Hindlimb muscle (tissue), 1 donor: ENCODE data around the gene PLCD4. TPM values are rescaled to one million over a fixed set of nuclear protein-coding genes. Genes with fewer than 3 reads are reported as not detected.

Experiments
- DNase-seq: peaks from one replicate; pipeline ENCODE4 v3.0.0-alpha.2; 2013
- polyA plus RNA-seq: library from polyadenylated mRNA; unstranded; fragments of 120-200 nt; gene quantifications from one replicate; pipeline ENCODE4 v1.2.1, GENCODE V29; 2013; ENCODE audit not compliant: insufficient read length

The PLCD4 gene
- 61.5 TPM for polyA plus RNA-seq

DNA sequence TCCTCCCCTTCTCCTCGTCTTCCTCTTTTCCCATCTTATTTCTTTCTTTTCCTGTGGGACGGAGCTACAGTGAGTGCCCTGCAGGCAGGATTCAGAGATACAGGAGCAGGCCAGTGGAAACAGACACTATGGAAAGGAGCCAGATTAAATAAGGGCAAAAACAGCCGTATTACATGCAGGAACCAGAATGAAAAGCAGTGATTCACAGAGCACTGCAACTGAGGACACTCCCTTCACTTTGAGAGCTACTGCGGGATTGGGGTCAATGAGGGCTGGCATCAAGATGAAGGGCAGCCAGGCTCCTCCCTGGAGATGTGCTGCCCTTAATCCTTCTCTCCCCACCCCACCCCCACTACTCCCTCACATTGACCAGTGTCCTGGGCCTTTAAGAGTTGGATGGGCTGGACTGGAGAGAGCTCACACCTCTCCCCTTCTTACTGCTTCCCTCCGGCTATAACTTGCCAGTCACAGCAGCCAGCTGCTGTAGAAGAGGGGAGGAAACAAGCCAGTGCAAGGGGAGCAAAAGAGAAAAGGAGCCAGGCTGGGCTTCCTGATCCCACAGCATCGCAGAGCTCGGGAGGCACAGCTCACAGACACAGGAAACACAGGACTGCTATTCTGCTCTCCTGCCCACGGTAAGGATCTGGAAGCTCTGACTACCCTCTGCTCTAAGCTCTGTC lies at the start of gene PLCD4:
TSS of gene PLCD4 (plus strand) at position 464 of the 680 bp plus-strand sequence. CDS start 7,841 bp downstream, outside the sequence.
- DNase-seq = peak; percentile 74

DNA sequence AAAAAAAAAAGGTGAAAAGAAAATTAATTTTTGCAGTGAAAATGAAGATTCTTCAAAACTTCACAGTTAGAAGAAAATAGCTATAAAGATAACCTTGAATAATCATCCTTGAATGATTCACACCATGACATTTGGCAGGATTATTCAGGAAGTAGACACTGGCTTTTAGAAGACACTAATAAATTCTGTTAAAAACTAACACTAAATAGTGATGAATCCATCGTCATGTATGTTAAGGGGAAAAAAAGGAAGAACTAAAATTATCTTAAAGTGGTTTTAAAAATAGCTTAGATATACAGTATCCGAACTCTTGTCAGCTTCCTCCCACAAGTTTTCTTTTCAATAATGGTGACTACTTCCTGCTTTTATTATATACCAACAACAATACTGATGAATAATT lies 49.8 kb upstream of the PLCD4 start:
- no peak for DNase-seq

DNA sequence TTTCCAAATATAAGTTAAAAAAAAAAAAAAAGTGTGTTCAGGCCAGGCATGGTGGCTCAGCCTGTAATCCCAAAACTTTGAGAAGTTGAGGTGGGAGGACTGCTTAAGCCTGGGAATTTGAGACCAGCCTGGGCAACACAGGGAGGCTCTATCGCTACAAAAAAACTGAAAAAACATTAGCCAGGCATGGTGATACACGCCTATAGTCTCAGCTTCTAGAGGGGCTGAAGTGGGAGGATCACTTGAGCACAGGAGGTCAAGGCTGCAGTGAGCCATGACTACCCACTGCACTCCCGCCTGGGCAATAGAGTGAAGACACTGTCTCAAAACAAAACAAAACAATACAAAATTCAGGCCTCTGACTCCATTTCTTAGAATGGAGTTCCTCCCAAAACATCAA lies 48.7 kb upstream of the PLCD4 start:
- DNase-seq = no peak

DNA sequence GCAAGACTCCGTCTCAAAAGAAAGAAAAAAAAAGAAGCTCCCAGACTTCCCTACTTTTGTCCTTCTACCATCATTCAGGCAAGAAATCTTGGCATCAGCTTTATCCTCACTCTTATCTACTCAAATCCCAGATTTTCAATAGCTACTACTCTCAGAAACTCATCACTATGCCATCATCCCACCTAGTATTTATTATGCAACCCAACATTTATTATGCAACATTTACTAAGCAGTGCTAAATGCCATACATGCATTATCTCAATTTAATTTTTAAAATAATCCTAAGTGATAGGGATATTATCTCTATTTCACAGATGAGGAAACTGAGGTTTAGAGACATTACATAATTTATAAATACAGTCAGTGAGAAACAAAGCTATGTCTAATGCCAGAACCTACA lies 43.6 kb upstream of the PLCD4 start:
- DNase-seq = no peak

- no peak for DNase-seq
Measured at GRCh38 chr2:218566296-218566695, 41.4 kb upstream of the PLCD4 start.

GRCh38 chr2:218567797-218568189 lies 39.9 kb upstream of the PLCD4 start:
- no peak for DNase-seq

DNA sequence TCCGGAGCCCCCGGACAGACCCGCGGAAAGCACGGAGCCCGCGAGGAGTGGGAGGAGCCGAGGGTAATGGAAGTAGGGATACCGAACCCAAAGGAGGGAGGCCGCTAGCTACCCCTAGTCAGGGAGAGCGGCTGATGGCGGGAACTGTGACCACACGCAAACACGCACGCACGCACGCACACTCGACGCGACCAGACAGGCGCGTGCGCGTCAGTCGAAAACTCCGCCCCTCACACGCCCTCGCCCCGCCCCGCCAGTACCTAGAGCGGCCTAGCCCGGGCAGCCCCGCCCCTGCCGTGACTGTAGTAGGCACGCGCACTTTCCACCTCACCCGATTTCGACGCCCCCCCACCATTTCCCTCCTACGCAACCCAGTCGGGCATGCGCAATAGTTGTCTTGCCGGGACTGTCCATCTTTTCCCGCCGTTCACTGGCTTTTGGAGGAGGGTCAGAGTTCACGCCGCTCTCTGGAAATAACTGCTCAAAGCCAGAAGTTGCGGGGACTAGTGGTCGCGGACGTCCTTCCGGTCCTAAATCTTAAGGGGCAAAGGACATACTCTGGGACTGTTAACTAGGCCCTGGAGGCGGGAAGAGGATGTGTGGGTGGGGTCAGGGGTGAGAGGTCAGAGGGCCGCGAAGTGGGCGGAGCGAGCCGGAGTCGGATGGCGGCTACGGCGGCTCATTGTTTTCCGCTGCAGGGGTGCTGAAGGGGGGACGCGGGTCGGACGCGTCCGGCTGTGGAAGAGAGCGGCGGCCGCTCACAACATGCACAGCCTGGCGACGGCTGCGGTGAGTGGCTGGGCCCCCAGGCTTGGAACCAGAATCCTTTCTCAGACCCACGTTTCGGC lies 39.3 kb upstream of the PLCD4 start, which contains the start of the genes CNOT9 and USP37:
TSS of gene CNOT9 (plus strand) at position 650 of the 848 bp plus-strand sequence. CDS start at position 766, 116 bp downstream.
TSS of gene USP37 (minus strand) at position 162 of the 848 bp plus-strand sequence. CDS start 9,698 bp downstream, outside the sequence.
- peak; percentile 98 for DNase-seq

DNA sequence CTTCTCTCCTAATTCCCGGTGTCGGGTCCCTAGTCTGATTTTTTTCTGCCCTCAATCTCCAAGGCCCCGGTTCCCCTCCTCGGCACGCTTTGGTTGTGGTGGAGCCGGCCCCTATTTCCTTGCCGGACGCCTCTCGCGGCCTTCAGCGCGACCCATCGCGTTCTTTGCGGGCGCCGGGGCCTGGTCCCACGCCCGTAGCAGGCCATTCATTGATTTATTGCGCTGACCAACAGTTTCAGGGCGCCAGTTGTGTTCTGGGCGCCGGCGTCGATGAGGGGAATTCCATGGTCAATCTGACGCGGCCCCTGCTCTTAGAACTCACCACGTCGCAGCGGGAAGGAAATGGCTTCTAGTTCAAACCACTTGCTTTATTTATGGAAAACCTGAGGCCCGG lies 38.7 kb upstream of the PLCD4 start:
- DNase-seq = peak; percentile 64

- DNase-seq = peak; percentile 25
Measured at GRCh38 chr2:218569661-218570500, 37.8 kb upstream of the PLCD4 start.

GRCh38 chr2:218570850-218571249 lies 36.8 kb upstream of the PLCD4 start:
- no peak for DNase-seq

GRCh38 chr2:218576854-218577253 lies 30.8 kb upstream of the PLCD4 start:
- no peak for DNase-seq

DNA sequence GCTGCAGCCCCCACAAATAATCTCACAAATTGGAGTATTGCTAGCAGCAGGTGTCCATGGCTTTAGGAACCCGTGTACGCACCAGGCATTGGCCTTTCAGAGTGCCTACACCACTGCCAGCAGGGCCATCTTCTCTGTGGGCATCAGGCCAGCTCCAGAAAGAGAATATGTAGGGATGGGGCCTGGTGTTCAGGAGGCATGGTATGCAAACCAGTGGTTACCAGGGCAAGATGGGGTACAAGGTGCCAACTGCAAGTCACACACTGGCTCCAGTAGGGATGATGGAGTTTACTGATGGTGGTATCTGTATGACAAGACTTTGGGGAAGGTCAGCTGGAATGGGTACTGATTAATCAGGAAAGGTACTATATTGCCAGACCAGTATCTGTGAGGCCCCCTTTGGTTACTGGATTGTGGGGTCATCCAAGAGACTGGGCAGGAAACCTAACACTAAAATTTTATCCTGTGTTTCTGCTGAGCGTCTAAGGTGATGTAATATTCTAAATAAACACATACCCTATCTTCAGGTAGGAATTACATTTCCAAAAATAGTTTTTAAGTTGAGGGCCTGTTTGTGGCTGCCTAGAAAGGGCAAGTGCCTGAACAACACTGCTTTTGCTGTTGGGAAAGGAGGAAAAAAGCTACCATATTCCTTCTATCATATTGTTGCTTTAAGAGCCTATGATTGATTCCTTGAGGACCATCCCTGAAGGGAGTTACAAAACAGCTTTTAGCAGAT lies 30.0 kb upstream of the PLCD4 start:
- DNase-seq = no peak

DNA sequence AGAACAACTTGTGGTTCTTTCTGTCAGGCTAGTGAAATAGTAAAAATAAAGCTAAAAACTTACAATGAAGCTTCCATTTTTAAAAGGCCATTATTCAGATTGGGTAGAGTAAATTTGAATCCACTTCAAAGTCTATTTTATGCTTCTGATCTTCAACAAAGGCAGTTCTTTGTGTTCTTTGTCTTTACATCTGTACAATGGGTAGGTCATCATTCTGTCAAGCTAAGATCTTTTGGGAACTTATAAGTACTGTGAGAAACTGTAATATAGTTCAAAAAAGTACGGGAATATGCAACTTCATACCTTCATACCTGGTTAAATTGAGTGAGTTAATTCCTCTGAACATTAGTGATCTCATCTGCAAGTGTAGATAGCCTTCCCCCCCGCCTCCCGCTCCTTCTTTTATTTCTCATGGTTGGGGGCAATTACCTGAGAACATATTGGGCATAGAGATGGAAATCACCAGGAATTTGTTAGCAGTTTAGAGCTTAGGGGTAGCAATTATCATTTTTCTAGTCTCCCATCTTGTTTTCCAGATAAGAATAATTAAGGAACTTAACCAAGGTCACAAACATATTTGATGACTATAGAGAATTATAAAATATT lies 29.3 kb upstream of the PLCD4 start:
- no peak for DNase-seq

DNA sequence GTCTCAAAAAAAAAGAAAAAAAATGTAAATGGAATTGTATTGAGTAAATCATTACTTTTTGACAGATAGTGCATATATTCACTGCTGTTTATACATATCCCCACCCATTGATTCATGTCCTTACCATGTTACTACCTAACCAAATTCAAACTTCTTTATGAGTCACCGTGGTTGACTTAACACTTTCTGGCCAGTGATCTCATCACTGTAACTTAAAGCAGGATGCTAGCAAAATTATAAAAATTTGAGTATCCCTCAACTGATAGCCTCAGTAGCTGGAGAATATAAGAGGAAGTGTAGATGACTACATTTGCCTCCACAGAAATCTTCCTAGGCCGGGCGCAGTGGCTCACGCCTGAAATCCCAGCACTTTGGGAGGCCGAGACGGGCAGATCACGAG lies 25.6 kb upstream of the PLCD4 start:
- DNase-seq = no peak

- no peak for DNase-seq
Measured at GRCh38 chr2:218583983-218584850, 23.5 kb upstream of the PLCD4 start.

DNA sequence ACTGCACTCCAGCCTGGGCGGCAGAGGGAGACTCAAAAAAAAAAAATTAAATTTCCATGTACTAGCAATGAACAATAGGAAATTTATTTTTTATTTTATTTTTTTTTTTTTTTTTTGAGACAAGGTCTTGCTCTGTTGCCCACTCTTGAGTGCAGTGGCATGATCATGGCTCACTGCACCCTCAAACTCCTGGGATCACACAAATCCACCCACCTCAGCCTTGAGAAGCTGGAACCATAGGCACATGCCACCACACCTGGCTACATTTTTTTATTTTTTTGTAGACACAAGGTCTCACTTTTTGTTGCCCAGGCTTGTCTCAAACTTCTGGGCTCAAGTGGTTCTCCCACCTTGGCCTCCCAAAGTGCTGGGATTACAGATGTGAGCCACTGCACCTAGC lies 22.2 kb upstream of the PLCD4 start:
- no peak for DNase-seq

GRCh38 chr2:218605432-218605831 lies 2.3 kb upstream of the PLCD4 start:
- DNase-seq = peak; percentile 75

GRCh38 chr2:218615868-218616315 lies 8.2 kb downstream of the PLCD4 start:
- no peak for DNase-seq

DNA sequence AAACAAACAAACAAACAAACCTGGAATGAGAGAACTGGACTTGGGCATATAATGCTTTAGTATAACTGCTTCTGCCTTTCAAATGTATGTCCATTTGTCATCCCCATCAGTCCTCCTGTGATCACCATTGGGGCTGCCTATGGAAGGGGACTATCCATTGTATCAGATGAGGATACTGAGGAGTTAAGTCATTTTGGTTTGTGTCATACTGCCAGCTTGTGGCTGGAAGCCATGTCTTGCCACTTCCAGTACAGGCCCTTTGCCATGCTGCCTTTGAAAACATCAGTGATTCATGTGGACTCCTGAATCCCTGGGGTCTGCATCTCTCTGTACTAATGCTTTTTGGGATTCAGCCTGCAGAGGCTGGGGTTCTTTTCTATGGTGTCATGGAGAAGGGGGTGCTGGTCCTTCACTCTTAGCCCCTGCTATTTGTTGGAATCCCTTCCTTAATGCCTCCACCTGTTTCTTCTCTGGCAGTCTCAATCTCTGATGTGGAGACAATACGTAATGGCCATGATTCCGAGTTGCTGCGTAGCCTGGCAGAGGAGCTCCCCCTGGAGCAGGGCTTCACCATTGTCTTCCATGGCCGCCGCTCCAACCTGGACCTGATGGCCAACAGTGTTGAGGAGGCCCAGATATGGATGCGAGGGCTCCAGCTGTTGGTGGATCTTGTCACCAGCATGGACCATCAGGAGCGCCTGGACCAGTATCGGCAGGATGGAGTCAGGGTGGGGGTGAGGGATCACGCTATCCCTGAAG lies 10.6 kb downstream of the PLCD4 start:
- no peak for DNase-seq

DNA sequence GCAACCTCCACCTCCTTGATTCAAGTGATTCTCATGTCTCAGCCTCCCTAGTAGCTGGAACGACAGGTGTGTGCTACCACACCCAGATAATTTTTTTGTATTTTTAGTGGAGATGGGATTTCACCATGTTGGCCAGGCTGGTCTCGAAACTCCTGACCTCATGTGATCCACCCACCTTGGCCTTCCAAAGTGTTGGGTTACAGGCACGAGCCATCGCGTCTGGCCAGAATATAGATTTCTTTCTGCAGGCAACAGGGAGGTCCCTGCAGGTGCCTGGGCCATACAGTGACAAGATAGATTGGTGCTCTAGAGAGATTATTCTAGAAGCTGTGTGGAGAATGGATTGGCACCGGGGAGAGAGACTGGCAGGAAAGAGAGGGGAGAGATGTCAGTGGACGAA lies 13.3 kb downstream of the PLCD4 start:
- no peak for DNase-seq
